Measurements from ENCODE around the gene DPEP3.
"Not testable (repeated sequence)": the region's sequence is repeated elsewhere in the genome, so short reads cannot be mapped to it uniquely, and the experiment has no call there.

DPEP3 gene

GRCh38 chr16:67993207-67994039 is 13.1 kb upstream of the DPEP3 start:
- DNase-seq (ENCODE audit: low read depth) = peak; percentile 76

GRCh38 chr16:67992661-67993206 is 12.4 kb upstream of the DPEP3 start:
- no peak for DNase-seq (ENCODE audit: low read depth)

GRCh38 chr16:67990018-67990386 is 9.7 kb upstream of the DPEP3 start:
- DNase-seq (ENCODE audit: low read depth) = no peak

- no peak for DNase-seq (ENCODE audit: low read depth)
Measured at GRCh38 chr16:67989322-67990017, 9.2 kb upstream of the DPEP3 start.

- DNase-seq (ENCODE audit: low read depth) = no peak
Measured at GRCh38 chr16:67988675-67989074, 8.4 kb upstream of the DPEP3 start.

GRCh38 chr16:67987460-67988160 is 7.3 kb upstream of the DPEP3 start:
- peak; percentile 56 for DNase-seq (ENCODE audit: low read depth)

- DNase-seq (ENCODE audit: low read depth) = no peak
Measured at GRCh38 chr16:67986949-67987348, 6.7 kb upstream of the DPEP3 start.

GRCh38 chr16:67982011-67982696 is 1.9 kb upstream of the DPEP3 start:
- DNase-seq (ENCODE audit: low read depth) = no peak

- DNase-seq (ENCODE audit: low read depth) = no peak
Measured at GRCh38 chr16:67977469-67978227, 2.7 kb downstream of the DPEP3 start.

- DNase-seq (ENCODE audit: low read depth) = no peak
Measured at GRCh38 chr16:67977005-67977404, 3.3 kb downstream of the DPEP3 start.

GRCh38 chr16:67976205-67976604 is 4.1 kb downstream of the DPEP3 start:
- DNase-seq (ENCODE audit: low read depth) = no peak

GRCh38 chr16:67975321-67976105 is 4.8 kb downstream of the DPEP3 start:
- no peak for DNase-seq (ENCODE audit: low read depth)

- DNase-seq (ENCODE audit: low read depth) = not testable (repeated sequence)
Measured at GRCh38 chr16:67972285-67972684, 8.0 kb downstream of the DPEP3 start.

GRCh38 chr16:67971111-67971510 is 9.2 kb downstream of the DPEP3 start:
- no peak for DNase-seq (ENCODE audit: low read depth)

GRCh38 chr16:67969254-67970039 is 10.9 kb downstream of the DPEP3 start:
- DNase-seq (ENCODE audit: low read depth) = peak; percentile 25

GRCh38 chr16:67968400-67969253 is 11.7 kb downstream of the DPEP3 start, which contains the start of gene SLC12A4:
Gene SLC12A4, minus strand, starts transcription at chr16:67968637. Its CDS starts 84 bp downstream, at chr16:67968553.
- peak; percentile 85 for DNase-seq (ENCODE audit: low read depth)

GRCh38 chr16:67967958-67968399 is 12.3 kb downstream of the DPEP3 start:
- DNase-seq (ENCODE audit: low read depth) = peak; percentile 58
